H1 (cell line): Measurements from ENCODE around the gene LCN6. TPM values are rescaled to one million over a fixed set of nuclear protein-coding genes. Genes with fewer than 3 reads are reported as not detected.

Experiments
- EZH2 ChIP-seq: fragments of 200-600 bp; sonication (generic); IDR thresholded peaks from 2 replicates; pipeline ENCODE4 v1.7.1; 2012; ENCODE audit warnings: low read depth, mild to moderate bottlenecking, moderate library complexity, low read length, inconsistent platforms; ENCODE audit not compliant: severe bottlenecking
- TBP ChIP-seq: IDR thresholded peaks from 2 replicates; pipeline ENCODE4 v1.6.1; 2011; ENCODE audit warnings: low read depth, low read length, improper control_type of control experiment
- polyA plus RNA-seq, 7 experiments: library from polyadenylated mRNA; depleted of rRNA in 3 of 7; stranded (reverse) in 5 of 7; unstranded in 2 of 7; fragments of >200 nt in 5 of 7; fragments of 200-250 nt in 2 of 7; gene quantifications; 1 replicate in 5 of 7; 2 replicates in 1 of 7; 4 replicates in 1 of 7; pipeline versions ENCODE4 v1.2.1 to v1.2.3, GENCODE V29; 2011 to 2013; ENCODE audit warnings: missing spikeins in 2 of 7, mixed read lengths in 2 of 7
- total RNA-seq: library from RNA; stranded (reverse); fragmentation: NEBNext Ultra II Directional; extraction: Animal tissue kit (Norgen Biotek cat#: 25700); gene quantifications from 2 replicates; pipeline ENCODE4 v1.2.1, GENCODE V29; 2021

LCN6 gene
- total and polyA plus RNA-seq, 2 of the 8 experiments (the other 6 are each of a cell fraction or from before 2014, with no cell fraction given), result not detected

- TF ChIP-seq EZH2, result no peak
- TF ChIP-seq TBP, result no peak
These were observed 614 bp upstream of the LCN6 start (continued) for GRCh38 chr9:136748666-136749611.
